ENCODE data around the gene MAGOH. TPM values are rescaled to one million over a fixed set of nuclear protein-coding genes. Genes with fewer than 3 reads are reported as not detected.

The MAGOH gene
- total and polyA plus RNA-seq, 9 of the 15 experiments (the other 6 are each of a cell fraction or from before 2014, with no cell fraction given): 102 to 342 (median 135) TPM

DNA sequence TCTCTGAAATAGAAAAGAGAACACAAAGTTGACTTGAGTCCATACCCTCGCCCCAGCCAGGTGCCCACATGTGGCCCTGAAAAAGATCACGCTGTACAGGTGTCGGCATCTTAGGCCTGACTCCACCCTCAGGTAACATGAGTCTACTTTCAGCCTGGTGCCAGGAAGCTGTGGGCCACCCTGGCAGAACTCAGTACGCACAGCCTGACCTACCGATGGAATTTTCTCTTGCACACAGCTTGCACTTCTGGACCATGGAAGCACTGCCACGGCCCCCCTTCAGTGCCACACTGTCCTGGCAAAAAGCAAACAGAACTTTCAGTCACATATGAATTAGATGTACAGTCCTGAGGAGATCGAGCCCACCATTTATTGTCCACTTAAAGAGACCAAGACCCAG lies 20.1 kb downstream of the MAGOH start (continued):
- TF ChIP-seq, protein P1, sequence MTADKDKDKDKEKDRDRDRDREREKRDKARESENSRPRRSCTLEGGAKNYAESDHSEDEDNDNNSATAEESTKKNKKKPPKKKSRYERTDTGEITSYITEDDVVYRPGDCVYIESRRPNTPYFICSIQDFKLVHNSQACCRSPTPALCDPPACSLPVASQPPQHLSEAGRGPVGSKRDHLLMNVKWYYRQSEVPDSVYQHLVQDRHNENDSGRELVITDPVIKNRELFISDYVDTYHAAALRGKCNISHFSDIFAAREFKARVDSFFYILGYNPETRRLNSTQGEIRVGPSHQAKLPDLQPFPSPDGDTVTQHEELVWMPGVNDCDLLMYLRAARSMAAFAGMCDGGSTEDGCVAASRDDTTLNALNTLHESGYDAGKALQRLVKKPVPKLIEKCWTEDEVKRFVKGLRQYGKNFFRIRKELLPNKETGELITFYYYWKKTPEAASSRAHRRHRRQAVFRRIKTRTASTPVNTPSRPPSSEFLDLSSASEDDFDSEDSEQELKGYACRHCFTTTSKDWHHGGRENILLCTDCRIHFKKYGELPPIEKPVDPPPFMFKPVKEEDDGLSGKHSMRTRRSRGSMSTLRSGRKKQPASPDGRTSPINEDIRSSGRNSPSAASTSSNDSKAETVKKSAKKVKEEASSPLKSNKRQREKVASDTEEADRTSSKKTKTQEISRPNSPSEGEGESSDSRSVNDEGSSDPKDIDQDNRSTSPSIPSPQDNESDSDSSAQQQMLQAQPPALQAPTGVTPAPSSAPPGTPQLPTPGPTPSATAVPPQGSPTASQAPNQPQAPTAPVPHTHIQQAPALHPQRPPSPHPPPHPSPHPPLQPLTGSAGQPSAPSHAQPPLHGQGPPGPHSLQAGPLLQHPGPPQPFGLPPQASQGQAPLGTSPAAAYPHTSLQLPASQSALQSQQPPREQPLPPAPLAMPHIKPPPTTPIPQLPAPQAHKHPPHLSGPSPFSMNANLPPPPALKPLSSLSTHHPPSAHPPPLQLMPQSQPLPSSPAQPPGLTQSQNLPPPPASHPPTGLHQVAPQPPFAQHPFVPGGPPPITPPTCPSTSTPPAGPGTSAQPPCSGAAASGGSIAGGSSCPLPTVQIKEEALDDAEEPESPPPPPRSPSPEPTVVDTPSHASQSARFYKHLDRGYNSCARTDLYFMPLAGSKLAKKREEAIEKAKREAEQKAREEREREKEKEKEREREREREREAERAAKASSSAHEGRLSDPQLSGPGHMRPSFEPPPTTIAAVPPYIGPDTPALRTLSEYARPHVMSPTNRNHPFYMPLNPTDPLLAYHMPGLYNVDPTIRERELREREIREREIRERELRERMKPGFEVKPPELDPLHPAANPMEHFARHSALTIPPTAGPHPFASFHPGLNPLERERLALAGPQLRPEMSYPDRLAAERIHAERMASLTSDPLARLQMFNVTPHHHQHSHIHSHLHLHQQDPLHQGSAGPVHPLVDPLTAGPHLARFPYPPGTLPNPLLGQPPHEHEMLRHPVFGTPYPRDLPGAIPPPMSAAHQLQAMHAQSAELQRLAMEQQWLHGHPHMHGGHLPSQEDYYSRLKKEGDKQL (CRISPR knock-in tag; IDR thresholded peaks at IDR 0.05; ENCODE audit: borderline replicate concordance): no peak
- TF ChIP-seq CTCFL (IDR thresholded peaks at IDR 0.05; ENCODE audit: borderline replicate concordance, insufficient read depth, low read depth, low read length, poor library complexity, severe bottlenecking): no peak
- TF ChIP-seq WHSC1 (IDR thresholded peaks at IDR 0.05; ENCODE audit: low read length): no peak
- TF ChIP-seq PTBP1 (IDR thresholded peaks at IDR 0.05; ENCODE audit: low read depth, low read length): no peak

Data from K562 (cell line).